ENCODE measurements around the gene SMAD5.

SMAD5 gene

GRCh38 chr5:136159457-136159856, 26.8 kb downstream of the SMAD5 start:
- DNase-seq = no peak

- no peak for DNase-seq
Observed at GRCh38 chr5:136162008-136162407, 29.4 kb downstream of the SMAD5 start.

GRCh38 chr5:136164226-136164625, 31.6 kb downstream of the SMAD5 start:
- DNase-seq = no peak

- DNase-seq = no peak
Observed at GRCh38 chr5:136166909-136167308, 34.3 kb downstream of the SMAD5 start.

GRCh38 chr5:136169218-136169617, 36.6 kb downstream of the SMAD5 start:
- no peak for DNase-seq

GRCh38 chr5:136174021-136174659, 41.5 kb downstream of the SMAD5 start:
- DNase-seq = peak; percentile 4

- DNase-seq = no peak
Observed at GRCh38 chr5:136182618-136183017, 50.0 kb downstream of the SMAD5 start.

- no peak for DNase-seq
Observed at GRCh38 chr5:136185974-136186665, 53.5 kb downstream of the SMAD5 start.

GRCh38 chr5:136186796-136187195, 54.2 kb downstream of the SMAD5 start:
- no peak for DNase-seq

- no peak for DNase-seq
Observed at GRCh38 chr5:136188859-136189258, 56.2 kb downstream of the SMAD5 start.

GRCh38 chr5:136190091-136190720, 57.6 kb downstream of the SMAD5 start:
- DNase-seq = no peak

GRCh38 chr5:136190904-136191303, 58.3 kb downstream of the SMAD5 start:
- DNase-seq = no peak

GRCh38 chr5:136191304-136192014, 58.8 kb downstream of the SMAD5 start:
- DNase-seq = no peak

- DNase-seq = no peak
Observed at GRCh38 chr5:136192015-136192525, 59.4 kb downstream of the SMAD5 start.

- DNase-seq = no peak
Observed at GRCh38 chr5:136192526-136193321, 60.1 kb downstream of the SMAD5 start, which contains the start of gene SMIM32. TSS of gene SMIM32 (minus strand) at chr5:136193162. CDS start at chr5:136192524, 638 bp downstream.

GRCh38 chr5:136193322-136193935, 60.8 kb downstream of the SMAD5 start:
- DNase-seq = no peak

- DNase-seq = no peak
Observed at GRCh38 chr5:136194576-136194975, 61.9 kb downstream of the SMAD5 start.

GRCh38 chr5:136195971-136196820, 63.6 kb downstream of the SMAD5 start:
- DNase-seq = no peak

- DNase-seq = no peak
Observed at GRCh38 chr5:136197462-136198142, 65.0 kb downstream of the SMAD5 start.

GRCh38 chr5:136198453-136198852, 65.8 kb downstream of the SMAD5 start:
- no peak for DNase-seq
